ENCODE results near the gene EIF4G1.
"Not testable (repeated sequence)": the region's sequence is repeated elsewhere in the genome, so short reads cannot be mapped to it uniquely, and the experiment has no call there.

EIF4G1 gene

GRCh38 chr3:184314363-184314699, at the start of gene EIF4G1:
EIF4G1 (plus strand) TSS chr3:184314606; CDS start chr3:184315797, 1,191 bp downstream.
- peak; percentile 75 for DNase-seq (ENCODE audit: low read depth)
- no peak for TF ChIP-seq CTCF (IDR thresholded peaks at IDR 0.05; ENCODE audit: control insufficient read depth, extremely low read depth, insufficient read depth)

GRCh38 chr3:184267249-184267648, 47.2 kb upstream of the EIF4G1 start:
- DNase-seq (ENCODE audit: low read depth); H3K4me3 ChIP-seq (ENCODE audit: low read depth, low read length): not testable (repeated sequence)

More at GRCh38 chr3:184314363-184314699, at the start of gene EIF4G1:
- H3K4me3 ChIP-seq (ENCODE audit: low read depth, low read length): peak within 1 kb of the TSS; percentile 98

GRCh38 chr3:184272269-184272668, 42.1 kb upstream of the EIF4G1 start:
- no peak for DNase-seq (ENCODE audit: low read depth)
- no peak overlapping the region for H3K4me3 ChIP-seq (ENCODE audit: low read depth, low read length)
- TF ChIP-seq CTCF (IDR thresholded peaks at IDR 0.05; ENCODE audit: control insufficient read depth, extremely low read depth, insufficient read depth): no peak

- no peak overlapping the region for H3K4me3 ChIP-seq (ENCODE audit: low read depth, low read length)
These were observed 39.1 kb upstream of the EIF4G1 start for GRCh38 chr3:184275381-184275701.

GRCh38 chr3:184275961-184276910, 38.2 kb upstream of the EIF4G1 start, which contains the start of gene ECE2:
ECE2 (plus strand) TSS chr3:184276022; CDS start chr3:184276154, 132 bp downstream.
- no peak for TF ChIP-seq CTCF (IDR thresholded peaks at IDR 0.05; ENCODE audit: control insufficient read depth, extremely low read depth, insufficient read depth)
- DNase-seq (ENCODE audit: low read depth): no peak
- H3K4me3 ChIP-seq (ENCODE audit: low read depth, low read length): no peak within 1 kb of the TSS

More at GRCh38 chr3:184275381-184275701, 39.1 kb upstream of the EIF4G1 start:
- DNase-seq (ENCODE audit: low read depth): no peak
- no peak for TF ChIP-seq CTCF (IDR thresholded peaks at IDR 0.05; ENCODE audit: control insufficient read depth, extremely low read depth, insufficient read depth)

GRCh38 chr3:184277366-184277765, 37.0 kb upstream of the EIF4G1 start:
- DNase-seq (ENCODE audit: low read depth): no peak
- no peak for TF ChIP-seq CTCF (IDR thresholded peaks at IDR 0.05; ENCODE audit: control insufficient read depth, extremely low read depth, insufficient read depth)
- no peak overlapping the region for H3K4me3 ChIP-seq (ENCODE audit: low read depth, low read length)

- DNase-seq (ENCODE audit: low read depth): no peak
- no peak for TF ChIP-seq CTCF (IDR thresholded peaks at IDR 0.05; ENCODE audit: control insufficient read depth, extremely low read depth, insufficient read depth)
- no peak overlapping the region for H3K4me3 ChIP-seq (ENCODE audit: low read depth, low read length)
These were observed 31.5 kb upstream of the EIF4G1 start for GRCh38 chr3:184282941-184283340.
